ENCODE data around the gene RBSN. TPM values are rescaled to one million over a fixed set of nuclear protein-coding genes. Genes with fewer than 3 reads are reported as not detected.

RBSN gene
- total RNA-seq, 1 donor from 2014 or later = 22.1 TPM

DNA sequence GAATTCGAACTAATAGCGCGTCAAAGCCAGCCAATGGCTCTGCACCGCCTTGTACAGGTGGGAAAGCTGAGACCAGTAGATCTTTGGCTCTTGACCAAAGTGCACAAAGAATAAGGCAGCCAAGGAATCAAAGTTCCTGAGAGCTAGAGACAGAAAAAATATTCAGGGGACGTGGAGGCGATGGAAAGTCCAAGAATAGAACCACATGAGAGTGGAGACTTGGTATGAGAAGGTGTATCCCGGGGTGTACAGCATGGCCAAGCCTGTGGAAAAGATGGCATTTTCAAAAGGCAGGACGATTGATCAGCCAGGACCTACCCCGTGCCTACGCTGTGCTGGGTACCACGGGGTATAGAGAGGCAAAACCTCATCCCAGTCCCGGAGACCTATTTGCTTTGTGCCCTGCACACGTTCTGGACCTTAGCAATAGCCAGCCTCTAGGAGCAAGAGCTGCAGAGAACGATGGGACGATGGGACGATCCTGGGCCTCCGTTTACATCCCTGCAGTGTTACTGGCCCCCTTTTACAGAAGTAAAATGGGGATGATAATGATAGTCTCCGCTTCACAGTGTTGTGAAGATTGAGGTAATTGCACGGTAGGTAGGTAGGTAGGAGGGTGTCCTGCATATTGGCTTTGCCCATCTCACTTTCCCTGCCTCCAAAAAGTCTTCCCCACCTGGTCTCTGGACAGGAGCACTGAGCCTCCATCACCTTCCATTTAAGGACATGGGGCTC lies 583 bp upstream of the RBSN start:
- no peak for DNase-seq (ENCODE audit: low spot score)

DNA sequence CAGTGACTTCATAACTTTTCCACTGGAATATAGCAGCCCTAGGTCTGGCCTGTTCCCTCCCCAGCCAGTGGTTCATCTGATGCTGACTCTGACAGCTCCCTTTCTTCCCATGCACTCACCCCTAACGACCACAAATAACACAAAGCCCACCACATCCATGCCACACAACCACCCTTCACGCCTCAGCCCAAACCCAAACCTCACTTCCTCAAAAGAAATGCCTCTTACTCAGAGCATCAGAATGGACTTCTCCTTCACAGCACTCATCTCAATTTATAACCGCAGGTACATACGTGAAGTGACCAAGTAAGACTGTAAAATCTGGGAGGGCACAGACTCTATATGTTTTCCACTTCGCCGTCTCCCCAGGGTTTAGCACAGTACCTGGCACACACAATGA lies 1.1 kb downstream of the RBSN start:
- peak; percentile 14 for DNase-seq (ENCODE audit: low spot score)

DNA sequence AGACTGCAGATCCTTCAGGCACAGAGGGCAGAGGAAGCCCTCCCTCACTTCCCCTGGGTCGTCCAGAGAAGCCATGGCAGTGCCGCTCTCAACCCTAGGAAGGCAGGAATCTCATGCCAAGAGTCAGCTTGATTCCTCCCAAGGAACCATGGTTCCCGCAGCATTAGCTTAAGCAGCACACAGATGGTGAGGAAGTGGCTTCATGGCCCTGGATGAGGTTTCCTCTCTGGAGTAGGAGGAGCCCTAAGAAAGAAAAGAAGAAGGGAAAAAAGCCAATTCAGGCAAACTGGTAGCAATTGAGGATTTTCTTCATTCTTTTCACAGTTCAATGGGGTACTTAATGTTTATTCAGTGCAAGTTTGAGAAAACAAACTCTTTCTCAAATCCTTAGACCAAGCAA lies 2.9 kb downstream of the RBSN start:
- no peak for DNase-seq (ENCODE audit: low spot score)

DNA sequence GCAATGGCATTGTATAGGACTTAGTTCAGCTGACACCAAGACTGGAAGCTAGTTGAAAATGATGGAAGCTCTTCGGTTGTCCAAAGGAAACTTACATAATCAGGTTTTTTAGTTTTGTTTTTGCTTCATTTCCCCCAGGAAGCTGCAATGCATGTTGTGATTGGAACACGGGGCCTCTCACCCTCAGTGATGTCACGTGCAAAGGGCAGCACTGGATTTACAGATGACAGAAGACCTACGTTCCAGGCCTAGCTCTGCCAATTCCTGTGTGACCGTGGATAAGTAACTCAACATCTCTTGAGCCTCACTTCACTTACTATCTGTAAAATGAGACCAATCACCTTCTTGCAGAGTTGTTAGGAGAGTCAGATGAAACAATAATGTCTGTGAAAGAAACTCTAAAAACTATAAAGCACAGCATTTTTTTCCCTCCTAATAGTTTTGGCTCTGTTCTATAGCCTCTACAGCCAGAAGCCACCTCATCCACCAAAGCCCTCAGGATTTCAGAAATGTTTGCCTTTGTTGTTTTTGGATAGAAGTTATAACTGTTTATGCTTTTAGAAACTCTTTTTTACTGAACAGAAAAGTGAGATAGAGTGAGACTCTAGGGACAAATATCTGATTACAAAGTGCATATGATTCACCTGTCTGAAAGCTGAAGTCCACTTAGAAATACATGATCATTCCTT lies 4.6 kb downstream of the RBSN start:
- no peak for DNase-seq (ENCODE audit: low spot score)

DNA sequence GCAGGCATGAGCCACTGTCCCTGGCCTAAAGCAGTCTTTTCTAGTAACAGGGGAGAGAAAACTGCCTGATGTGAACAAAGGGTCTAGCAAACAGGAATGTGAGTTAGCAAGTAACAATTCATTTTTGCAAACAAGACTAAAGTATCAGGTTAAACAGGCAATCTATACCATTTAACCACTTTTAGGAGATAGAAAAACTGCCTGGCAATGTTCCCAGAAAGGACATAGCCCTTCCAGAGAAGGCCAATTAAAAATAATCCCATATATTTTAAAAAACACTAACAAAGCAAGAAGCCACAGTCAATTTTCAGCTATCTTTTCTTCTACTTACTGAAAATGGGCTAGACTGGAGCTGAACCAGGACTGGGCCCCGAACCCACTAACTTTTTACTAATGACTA lies 6.3 kb downstream of the RBSN start:
- no peak for DNase-seq (ENCODE audit: low spot score)

DNA sequence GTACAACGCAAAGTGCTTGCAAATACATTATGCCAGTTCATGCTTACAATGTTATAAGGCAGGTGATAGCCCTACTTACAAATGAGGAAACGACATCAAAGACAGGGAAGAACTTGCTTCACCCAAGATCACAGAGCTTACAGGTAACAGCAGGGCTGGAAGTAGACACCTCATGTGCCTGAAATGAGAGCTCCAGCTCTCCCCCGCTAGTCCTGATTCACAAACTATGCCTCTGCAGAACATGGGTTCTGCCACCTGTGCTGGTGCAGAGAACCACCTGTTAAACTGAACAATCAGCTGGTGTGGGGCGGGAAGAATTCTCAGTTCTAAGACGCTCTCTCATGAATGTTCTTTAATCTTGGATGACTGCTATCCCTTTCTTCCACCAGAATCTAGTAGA lies 7.4 kb downstream of the RBSN start:
- DNase-seq (ENCODE audit: low spot score) = no peak

DNA sequence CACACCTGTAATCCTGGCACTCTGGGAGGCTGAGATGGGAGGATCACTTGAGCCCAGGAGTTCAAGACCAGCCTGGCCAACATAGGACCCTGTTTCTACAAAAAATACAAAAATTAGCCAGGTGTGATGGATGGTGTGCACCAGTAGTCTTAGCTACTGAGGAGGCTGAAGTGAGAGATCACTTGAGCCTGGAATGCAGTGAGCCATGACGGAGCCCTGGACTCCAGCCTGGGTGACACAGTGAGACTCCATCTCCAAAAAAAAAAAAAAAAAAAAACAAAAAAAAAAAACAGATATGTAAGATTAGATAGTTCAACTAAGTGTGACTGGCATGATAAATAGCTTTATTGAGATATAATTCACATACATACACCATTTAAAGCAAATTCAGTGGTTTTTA lies 9.7 kb downstream of the RBSN start:
- DNase-seq (ENCODE audit: low spot score) = no peak

DNA sequence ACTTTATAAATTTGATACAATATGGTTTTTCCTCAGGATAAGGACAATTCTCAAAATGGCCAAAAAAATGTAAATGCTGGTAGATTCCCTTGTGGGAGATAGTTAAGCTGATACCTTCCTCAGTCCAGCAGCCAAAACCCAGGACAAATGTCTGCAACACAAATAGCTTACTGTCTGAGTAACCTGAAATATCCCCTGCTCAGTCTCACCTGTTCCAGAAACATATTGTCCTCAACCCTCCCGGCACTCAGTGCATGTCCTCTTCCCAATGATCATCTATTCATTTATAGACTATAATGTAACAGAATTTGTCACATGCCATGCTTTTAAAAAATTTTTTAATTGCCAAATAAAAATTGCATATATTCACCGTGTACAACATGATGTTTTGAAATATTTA lies 12.2 kb downstream of the RBSN start:
- no peak for DNase-seq (ENCODE audit: low spot score)

DNA sequence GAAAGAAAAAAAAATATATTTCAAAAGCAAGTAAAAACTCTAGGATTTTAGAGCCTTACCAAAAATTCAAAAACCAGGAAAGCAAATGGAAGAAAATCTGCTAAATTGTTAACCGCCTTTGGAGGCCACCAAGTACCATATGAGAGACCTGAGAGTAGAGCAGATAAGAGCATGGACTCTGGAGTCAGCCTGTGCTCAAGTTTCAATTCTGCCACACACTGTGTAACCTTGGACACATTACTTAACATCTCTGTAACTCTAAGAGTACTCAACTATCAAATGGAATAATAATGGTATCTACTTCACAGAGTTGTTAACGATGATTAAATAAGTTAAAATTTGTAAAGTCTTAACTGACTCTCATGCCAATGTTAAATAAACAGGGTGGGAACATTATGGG lies 12.7 kb downstream of the RBSN start:
- DNase-seq (ENCODE audit: low spot score) = no peak

DNA sequence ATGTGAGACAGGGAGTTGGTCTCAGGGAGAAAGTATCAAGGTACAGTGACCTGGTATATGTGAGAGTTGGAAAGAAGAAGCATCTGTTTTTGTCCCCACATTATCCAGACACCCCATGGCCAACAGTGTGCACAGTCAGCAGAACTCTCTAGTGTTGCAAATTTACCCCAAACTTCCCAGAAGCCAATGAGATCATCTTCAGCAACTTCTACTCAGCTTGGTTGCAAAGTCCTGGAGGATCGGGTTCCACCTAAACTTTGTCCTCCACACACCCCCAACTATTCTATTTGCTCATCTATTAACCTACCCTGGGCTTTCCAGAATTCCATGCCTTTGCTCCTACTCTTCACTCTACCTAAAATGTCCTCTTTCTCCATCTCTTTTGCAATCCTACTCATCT lies 15.7 kb downstream of the RBSN start:
- no peak for DNase-seq (ENCODE audit: low spot score)

DNA sequence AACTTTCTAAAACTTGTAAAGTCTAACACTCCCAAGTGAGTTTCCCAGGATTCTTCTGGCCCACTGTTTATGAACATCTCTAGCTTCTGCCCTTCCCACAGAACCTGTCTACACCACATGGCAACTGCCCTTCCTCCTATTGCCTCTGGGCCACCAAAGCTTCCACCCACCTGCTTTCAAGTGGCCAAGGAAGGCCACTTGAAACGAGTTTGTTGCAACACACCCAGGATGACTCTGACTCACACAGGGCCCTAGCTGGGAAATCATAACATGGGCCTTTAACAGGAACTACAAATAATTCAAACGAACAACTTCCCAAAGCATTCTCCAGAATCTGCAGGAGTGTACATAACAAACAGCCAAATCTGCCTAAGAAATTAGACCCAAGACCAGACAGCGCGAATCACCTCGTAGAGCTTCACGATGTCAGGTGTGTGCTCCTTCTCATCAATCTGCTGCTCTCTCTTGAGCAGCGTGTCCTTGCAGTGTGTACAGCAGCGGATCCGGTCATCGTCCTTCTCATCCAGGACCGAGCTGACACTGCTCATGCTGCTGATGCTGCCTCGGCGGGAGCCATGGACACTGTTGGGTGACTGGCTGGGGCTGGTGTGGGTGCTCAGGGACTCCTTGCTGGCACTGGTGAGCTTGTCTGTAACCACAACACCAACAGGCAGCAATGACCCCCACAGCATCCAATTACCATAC lies 16.8 kb downstream of the RBSN start:
- no peak for DNase-seq (ENCODE audit: low spot score)

DNA sequence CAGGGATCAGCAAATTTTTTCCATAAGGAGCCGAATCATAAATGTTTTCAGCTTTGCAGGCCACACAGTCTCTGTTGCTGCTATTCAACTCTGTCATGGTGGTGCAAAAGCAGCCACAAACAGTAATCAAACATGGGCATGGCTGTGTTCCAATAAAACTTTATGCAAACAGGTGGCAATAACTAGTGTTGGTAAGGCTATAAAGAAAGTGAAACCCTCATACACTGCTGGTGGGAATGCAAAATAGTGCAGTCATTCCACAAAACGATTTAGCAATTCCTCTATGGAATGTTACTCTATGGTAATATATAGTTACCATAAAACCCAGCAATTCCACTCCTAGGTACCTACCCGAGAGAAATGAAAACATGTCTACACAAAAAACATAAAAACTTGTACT lies 19.9 kb downstream of the RBSN start:
- DNase-seq (ENCODE audit: low spot score) = no peak

DNA sequence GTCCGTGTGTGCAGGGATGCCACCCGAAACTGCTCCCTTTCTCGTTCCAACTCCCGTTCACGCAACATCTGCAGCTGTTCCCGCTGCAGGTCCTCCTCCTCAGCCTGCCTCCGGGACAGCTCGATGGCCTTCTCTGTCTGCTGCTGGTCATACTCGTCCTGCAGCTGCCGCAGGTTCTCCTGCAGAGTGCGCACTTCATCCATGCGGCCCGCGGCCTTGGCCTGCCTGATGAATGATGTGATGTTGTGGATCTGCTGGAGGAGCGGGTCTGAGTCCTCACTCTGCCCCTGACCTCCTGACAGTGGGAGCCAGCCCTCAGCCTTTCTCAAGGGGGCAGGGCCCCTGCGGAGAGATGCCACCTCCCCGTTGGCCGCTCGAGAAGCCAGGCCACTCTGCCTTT lies 24.4 kb downstream of the RBSN start:
- no peak for DNase-seq (ENCODE audit: low spot score)

DNA sequence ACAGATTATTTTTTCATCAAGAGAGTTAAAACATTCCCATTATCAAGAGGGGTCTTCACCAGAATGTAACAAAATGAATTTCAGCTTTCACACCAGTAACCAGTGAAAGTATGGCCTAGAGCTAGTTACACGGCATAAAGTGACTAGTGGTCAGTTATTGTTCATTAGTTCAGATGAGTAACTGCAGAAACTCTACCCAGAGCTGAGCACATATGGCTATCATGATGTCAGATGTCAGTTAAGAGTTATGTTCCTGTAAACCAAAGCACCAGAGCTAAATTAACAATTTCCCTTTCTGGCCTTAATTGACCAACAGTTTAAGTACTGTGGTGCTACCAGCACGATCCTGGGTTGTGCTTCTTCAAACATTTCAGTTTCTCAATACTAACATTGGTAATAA lies 27.2 kb downstream of the RBSN start:
- no peak for DNase-seq (ENCODE audit: low spot score)

DNA sequence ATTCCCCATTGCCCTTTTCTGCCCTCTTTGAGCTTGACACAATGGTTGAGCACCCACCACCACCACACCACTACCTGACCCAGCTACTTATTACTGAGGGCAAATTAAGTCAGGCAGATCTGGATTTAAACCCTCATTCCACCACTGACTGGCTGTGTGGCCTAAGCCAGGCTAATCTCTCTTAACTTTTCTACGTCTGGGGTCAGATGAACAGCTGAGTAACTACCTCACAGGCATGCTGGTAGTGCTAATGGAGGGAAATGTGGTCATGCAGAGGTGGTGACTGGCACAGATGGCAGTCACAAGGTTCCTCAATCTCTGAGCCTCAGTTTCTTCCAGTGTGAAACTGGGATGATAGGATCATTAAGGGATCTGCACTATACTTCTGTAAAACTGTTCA lies 29.5 kb downstream of the RBSN start:
- no peak for DNase-seq (ENCODE audit: low spot score)

DNA sequence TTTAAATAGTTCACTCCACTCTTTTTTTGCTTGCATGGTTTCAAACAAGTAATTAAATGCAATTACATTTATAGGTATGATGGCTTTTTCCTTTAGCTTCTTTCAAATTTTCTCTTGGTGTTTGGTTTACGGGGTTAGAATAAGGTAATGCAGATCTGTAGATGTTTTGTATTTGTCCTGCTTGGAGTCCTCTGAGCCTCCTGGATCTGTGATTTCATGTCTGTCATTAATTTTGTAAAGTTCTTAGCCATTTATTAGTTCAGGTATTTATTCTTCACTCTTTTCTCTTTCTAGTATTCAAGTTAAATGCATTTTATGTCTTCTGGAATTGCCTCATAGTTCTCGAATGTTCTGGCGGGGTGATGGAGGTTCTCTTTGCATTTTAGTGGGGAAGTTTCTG lies 32.5 kb downstream of the RBSN start:
- DNase-seq (ENCODE audit: low spot score) = no peak

DNA sequence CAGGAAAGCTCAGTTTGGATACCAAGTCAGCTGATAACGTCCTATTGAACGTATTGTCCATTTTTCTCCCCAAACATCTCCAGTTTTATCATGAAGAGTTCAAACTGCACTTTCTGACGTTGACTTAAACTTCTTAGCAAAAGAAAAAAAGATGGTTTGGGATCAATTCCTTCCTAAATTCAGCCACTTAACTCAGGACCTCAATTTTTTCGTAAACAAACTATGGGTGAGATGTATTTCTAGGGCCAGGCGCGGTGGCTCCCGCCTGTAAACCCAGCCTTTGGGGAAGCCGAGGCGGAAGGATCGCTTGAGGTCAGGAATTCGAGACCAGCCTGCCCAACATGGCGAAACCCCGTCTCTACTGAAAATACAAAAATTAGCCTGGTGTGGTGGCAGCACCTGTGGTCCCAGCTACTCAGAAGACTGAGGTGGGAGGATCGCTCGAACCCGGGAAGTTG lies 33.4 kb downstream of the RBSN start:
- DNase-seq (ENCODE audit: low spot score) = no peak

DNA sequence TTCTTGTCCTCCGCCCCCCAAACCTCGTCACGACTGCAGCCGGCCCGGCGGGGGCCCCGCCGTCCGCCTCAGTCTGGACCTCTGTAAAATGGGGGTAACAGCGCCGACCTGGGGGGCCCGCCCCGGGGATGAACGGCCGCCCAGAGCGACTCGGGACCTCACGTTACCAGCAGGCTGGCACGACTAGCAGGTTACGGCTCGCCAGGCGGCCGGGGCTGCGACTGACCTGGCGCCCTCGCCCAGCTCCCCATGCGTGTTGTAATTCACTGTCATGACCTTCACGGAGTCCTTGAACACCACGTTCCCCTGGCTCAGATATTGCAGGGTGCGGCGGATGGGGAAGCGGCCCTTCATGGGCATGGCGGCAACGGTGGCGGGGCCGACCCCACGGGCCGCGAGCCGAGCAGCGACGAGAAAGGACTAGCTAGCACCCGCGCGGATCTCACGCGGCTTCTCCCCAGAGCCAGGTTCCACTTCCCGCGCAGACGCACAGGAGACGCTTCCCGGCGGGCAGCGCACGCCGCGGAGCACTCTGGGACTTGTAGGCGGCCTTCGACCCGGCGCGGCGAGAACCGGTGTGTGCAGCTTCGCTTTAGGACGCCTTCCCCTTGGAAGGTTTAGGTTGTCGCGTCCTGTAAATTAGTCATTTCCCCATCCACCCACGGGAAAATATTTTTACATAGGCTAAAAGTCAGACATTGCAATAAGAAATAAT lies 34.0 kb downstream of the RBSN start, which contains the start of gene MRPS25:
Gene MRPS25, minus strand, starts transcription at position 481 of the 715 bp plus-strand sequence. Its CDS starts 121 bp downstream, at position 360.
- DNase-seq (ENCODE audit: low spot score) = peak; percentile 94

DNA sequence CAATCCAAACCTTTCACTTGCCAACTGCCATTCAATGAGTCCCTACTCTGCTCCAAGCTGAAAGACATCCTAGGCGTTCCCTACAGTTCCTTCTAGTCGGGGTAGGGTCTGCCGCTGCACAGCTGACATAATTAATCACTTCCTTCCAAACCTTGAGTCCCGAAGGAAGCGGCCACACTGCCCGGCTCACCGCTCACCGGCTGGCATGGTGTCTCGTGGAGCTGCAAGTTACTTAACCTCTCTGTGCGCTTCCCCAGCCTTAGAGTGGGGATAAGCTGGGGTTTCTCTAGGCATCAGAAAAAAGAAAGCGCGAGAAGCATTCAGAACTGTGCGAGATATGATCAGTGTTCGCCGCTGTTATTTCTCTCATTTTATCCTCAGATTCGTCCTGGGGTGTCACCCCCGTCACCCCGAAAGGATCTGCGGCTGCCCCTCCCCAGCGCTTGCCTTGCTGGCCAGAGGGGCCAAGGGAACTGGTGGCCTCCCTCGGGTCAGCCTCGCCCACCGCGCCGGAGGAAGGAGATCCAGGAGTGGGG lies 34.6 kb downstream of the RBSN start:
- DNase-seq (ENCODE audit: low spot score) = peak; percentile 15

DNA sequence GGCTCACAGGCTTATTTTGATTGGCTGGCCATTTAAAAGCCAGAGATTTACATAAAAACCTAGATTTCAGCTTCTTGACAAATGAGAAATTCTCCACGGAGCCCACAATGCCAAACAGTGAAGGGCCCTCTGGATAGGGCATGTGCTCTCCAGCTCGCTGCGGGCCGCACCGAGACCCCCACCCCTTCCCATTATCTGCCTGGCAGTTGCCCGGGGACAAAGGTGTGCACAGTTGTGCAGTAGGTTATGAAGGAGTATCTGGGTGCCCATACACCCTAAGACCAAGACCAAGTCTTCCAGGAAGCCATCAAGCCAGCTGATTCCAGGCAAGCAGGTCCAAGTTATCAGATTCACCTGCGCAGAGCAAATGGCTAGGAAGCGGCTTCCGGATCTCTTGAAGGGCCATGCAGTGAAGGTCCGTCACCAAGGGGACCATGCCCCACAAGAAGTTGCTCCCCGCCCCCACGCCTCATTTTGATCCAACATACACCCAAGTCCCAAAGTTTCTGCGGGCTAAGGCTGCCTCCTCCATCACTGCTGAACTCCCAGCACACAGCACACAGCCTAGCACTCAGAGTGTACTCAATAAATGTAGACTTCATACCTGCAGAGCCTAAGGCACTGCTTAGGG lies 35.2 kb downstream of the RBSN start:
- no peak for DNase-seq (ENCODE audit: low spot score)

DNA sequence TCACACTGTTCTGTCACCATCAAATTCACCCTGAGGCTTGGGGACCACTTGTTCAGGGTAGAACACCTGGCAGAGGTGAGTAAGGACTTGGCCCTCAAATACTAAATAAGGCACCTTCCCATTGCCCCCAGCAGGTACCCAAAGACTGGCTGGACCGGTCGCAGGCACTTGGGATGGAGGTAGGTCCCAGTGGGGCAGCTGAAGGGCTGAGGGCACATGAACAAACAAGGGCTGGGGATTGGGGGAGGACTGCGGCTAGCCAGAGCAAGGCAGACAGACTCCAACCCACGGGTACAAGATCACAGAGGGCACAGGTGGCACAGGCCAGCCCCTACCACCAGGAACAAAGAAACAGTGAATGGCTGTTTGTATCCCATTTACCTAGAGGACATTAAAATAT lies 35.7 kb downstream of the RBSN start:
- no peak for DNase-seq (ENCODE audit: low spot score)

All from umbilical cord (tissue), 2 donors.